NCI-H1048 (cell line): Measurements from ENCODE around the gene SKI.

Experiments
- DNase-seq: peaks from one replicate; lab custom pipeline; 2025; lab: John Stamatoyannopoulos, UW

Gene SKI

GRCh38 chr1:2276803-2277580, 48.9 kb downstream of the SKI start:
- DNase-seq = no peak

- no peak for DNase-seq
These were observed 49.8 kb downstream of the SKI start for GRCh38 chr1:2277741-2278488.

GRCh38 chr1:2278591-2279209, 50.6 kb downstream of the SKI start:
- DNase-seq = no peak

GRCh38 chr1:2279210-2279639, 51.1 kb downstream of the SKI start:
- no peak for DNase-seq

GRCh38 chr1:2279817-2280216, 51.7 kb downstream of the SKI start:
- DNase-seq = no peak

- no peak for DNase-seq
These were observed 54.6 kb downstream of the SKI start for GRCh38 chr1:2282556-2283270.

GRCh38 chr1:2283371-2283990, 55.4 kb downstream of the SKI start:
- no peak for DNase-seq

- no peak for DNase-seq
These were observed 56.1 kb downstream of the SKI start for GRCh38 chr1:2283991-2284895.

GRCh38 chr1:2284932-2285331, 56.8 kb downstream of the SKI start:
- no peak for DNase-seq

- no peak for DNase-seq
These were observed 58.8 kb downstream of the SKI start for GRCh38 chr1:2286923-2287322.

GRCh38 chr1:2287649-2288048, 59.5 kb downstream of the SKI start:
- no peak for DNase-seq

GRCh38 chr1:2288311-2288710, 60.2 kb downstream of the SKI start:
- no peak for DNase-seq

GRCh38 chr1:2288816-2289536, 60.9 kb downstream of the SKI start:
- DNase-seq = no peak

GRCh38 chr1:2289607-2290006, 61.5 kb downstream of the SKI start:
- DNase-seq = no peak

- DNase-seq = no peak
These were observed 62.1 kb downstream of the SKI start for GRCh38 chr1:2290171-2290578.

- DNase-seq = no peak
These were observed 62.7 kb downstream of the SKI start for GRCh38 chr1:2290595-2291510.

GRCh38 chr1:2291577-2291976, 63.5 kb downstream of the SKI start:
- no peak for DNase-seq

- DNase-seq = no peak
These were observed 64.8 kb downstream of the SKI start for GRCh38 chr1:2292725-2293450.
